Endodermal cell (in vitro differentiated cells): ENCODE measurements around the gene ZMYM2. TPM values are rescaled to one million over a fixed set of nuclear protein-coding genes. Genes with fewer than 3 reads are reported as not detected.

Experiments
- DNase-seq: peaks from one replicate; pipeline ENCODE4 v3.0.0-alpha.2; 2017
- H3K27ac ChIP-seq: 2 replicates; pipeline ENCODE4 v1.5.1; 2013; ENCODE audit warnings: mild to moderate bottlenecking, low read depth, low read length, moderate library complexity
- H3K27me3 ChIP-seq: 2 replicates; pipeline ENCODE4 v1.6.1; 2013; ENCODE audit warnings: mild to moderate bottlenecking, low read length, moderate library complexity; ENCODE audit not compliant: insufficient read depth, control insufficient read depth, poor library complexity, severe bottlenecking
- H3K36me3 ChIP-seq: 2 replicates; pipeline ENCODE4 v1.7.0; 2013; ENCODE audit warnings: mild to moderate bottlenecking, low read length, moderate library complexity; ENCODE audit not compliant: control insufficient read depth, insufficient read depth
- H3K4me1 ChIP-seq: one replicate; pipeline ENCODE4 v1.7.0; 2013; ENCODE audit warnings: low read length; ENCODE audit not compliant: control insufficient read depth, insufficient read depth
- H3K4me3 ChIP-seq: 2 replicates; pipeline ENCODE4 v1.5.1; 2013; ENCODE audit warnings: mild to moderate bottlenecking, low read length, moderate library complexity
- H3K9ac ChIP-seq: 2 replicates; pipeline ENCODE4 v1.6.1; 2013; ENCODE audit warnings: mild to moderate bottlenecking, low read length, moderate library complexity; ENCODE audit not compliant: poor library complexity, severe bottlenecking; ENCODE audit errors: extremely low read depth
- H3K9me3 ChIP-seq: 2 replicates; pipeline ENCODE4 v1.6.1; 2013; ENCODE audit warnings: mild to moderate bottlenecking, low read length, moderate library complexity; ENCODE audit not compliant: control insufficient read depth
- H3K27ac Mint-ChIP-seq: 2 replicates; pipeline ENCODE4 v1.8.0; 2020; ENCODE audit warnings: mixed read lengths
- H3K27me3 Mint-ChIP-seq: 2 replicates; pipeline ENCODE4 v1.8.0; 2021; ENCODE audit warnings: mild to moderate bottlenecking, mixed read lengths; ENCODE audit not compliant: insufficient read depth
- H3K36me3 Mint-ChIP-seq: 2 replicates; pipeline ENCODE4 v1.8.0; 2020; ENCODE audit warnings: low read depth, mixed read lengths
- H3K4me1 Mint-ChIP-seq: 2 replicates; pipeline ENCODE4 v1.8.0; 2020; ENCODE audit warnings: mixed read lengths
- H3K4me3 Mint-ChIP-seq: 2 replicates; pipeline ENCODE4 v1.8.0; 2020; ENCODE audit warnings: mild to moderate bottlenecking, moderate library complexity, mixed read lengths
- H3K9me3 Mint-ChIP-seq: 2 replicates; pipeline ENCODE4 v1.8.0; 2020; ENCODE audit warnings: mild to moderate bottlenecking, mixed read lengths
- CTCF ChIP-seq: fragments of 200-600 bp; sonication (generic); conservative IDR thresholded peaks from 2 replicates; pipeline ENCODE4 v1.5.0; 2021; ENCODE audit warnings: antibody characterized with exemption, mild to moderate bottlenecking
- WGBS, 2 experiments: methylation state at CpG; one replicate each; pipeline versions ENCODE4 v1.1.5 to v1.1.7; 2013; ENCODE audit warnings: missing lambda C conversion rate in 2 of 2, mixed read lengths in 1 of 2; ENCODE audit not compliant: insufficient coverage in 1 of 2, insufficient read length in 1 of 2; 5-methylcytosine and 5-hydroxymethylcytosine counted together
- total RNA-seq, 2 donors: library from RNA; stranded (reverse); fragmentation: NEBNext Ultra II Directional in 1 of 2; extraction: Animal tissue kit (Norgen Biotek cat#: 25700) in 1 of 2; gene quantifications; 2 replicates in 1 of 2; 3 replicates in 1 of 2; pipeline ENCODE4 v1.2.1, GENCODE V29; 2021

Gene ZMYM2
- total RNA-seq, 2 donors from 2014 or later = 200 to 207 TPM

DNA sequence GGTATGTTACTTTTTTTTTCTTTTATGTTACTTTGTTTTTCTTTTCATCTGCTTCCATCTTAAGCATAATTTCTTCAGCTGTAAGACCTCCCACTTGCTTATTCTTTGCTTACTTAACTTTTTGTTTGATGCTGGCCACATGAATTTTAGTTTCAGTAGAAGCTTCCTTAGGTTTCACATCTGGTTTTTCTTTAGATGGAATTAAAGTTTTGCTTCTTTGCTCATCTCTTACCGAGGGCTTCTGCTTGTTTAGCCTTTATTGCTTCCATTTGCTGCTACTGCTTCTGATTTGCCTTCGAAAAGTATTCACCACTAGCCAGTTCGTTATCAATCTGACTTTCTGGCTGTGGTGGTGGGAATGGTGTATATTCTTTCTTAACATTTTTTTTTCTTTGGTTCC is 111.4 kb downstream of the ZMYM2 start:
- H3K36me3 ChIP-seq = peaks cover 90% of the 10 kb centered on the region
- no peaks in the 10 kb centered on the region for H3K4me1 ChIP-seq
- Mint-ChIP-seq H3K4me1 (no peaks in the 10 kb centered on the region), H3K27ac (no peak overlapping the region), H3K4me3 (no peak overlapping the region), H3K36me3 (peaks cover 73% of the 10 kb centered on the region), H3K27me3 (no peaks in the 10 kb centered on the region), H3K9me3 (no peaks in the 10 kb centered on the region)
- no peaks in the 10 kb centered on the region for H3K9me3 ChIP-seq
- 98% methylated on average over 3 of the region's 3 CpGs; no CpG with 5 or more reads in 1 of the 2 experiments for WGBS, 2 experiments
- TF ChIP-seq CTCF = no peak
- H3K4me3 ChIP-seq = no peak overlapping the region
- no peak overlapping the region for H3K27ac ChIP-seq
- no peak overlapping the region for H3K9ac ChIP-seq
- no peak for DNase-seq
- H3K27me3 ChIP-seq = no peaks in the 10 kb centered on the region

DNA sequence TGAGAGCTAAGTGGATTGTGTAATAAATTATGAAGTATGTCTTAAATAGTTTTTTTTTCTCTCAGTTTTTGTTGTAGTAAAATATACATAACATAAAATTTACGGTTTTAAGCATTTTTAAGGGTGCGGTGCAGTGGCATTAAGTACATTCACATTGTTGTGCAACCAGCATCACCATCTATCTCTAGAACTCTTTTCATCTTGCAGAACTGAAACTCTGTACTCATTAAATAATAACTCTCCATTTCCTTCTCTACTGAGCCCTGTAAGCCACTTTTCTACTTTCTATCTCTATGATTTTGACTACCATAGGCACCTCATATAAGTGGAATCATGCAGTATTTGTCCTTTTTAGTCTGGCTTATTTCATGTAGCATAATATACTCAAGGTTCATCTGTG is 115.2 kb downstream of the ZMYM2 start:
- H3K27ac Mint-ChIP-seq = no peak overlapping the region
- peaks cover 69% of the 10 kb centered on the region for H3K36me3 Mint-ChIP-seq
- H3K9ac ChIP-seq = no peak overlapping the region
- no peaks in the 10 kb centered on the region for H3K27me3 ChIP-seq
- no peaks in the 10 kb centered on the region for H3K27me3 Mint-ChIP-seq
- no peak overlapping the region for H3K27ac ChIP-seq
- H3K9me3 Mint-ChIP-seq = no peaks in the 10 kb centered on the region
- WGBS, 2 experiments = 98 to 100% methylated on average over 2 of the region's 2 CpGs
- H3K4me1 Mint-ChIP-seq = no peaks in the 10 kb centered on the region
- TF ChIP-seq CTCF = no peak
- no peak for DNase-seq
- H3K36me3 ChIP-seq = peaks cover 82% of the 10 kb centered on the region
- H3K4me3 Mint-ChIP-seq = no peak overlapping the region
- H3K4me1 ChIP-seq = no peaks in the 10 kb centered on the region
- no peak overlapping the region for H3K4me3 ChIP-seq
- H3K9me3 ChIP-seq = no peaks in the 10 kb centered on the region

GRCh38 chr13:20074966-20075365 is 116.4 kb downstream of the ZMYM2 start:
- H3K27ac ChIP-seq = no peak overlapping the region
- H3K27me3 Mint-ChIP-seq = no peaks in the 10 kb centered on the region
- peaks cover 78% of the 10 kb centered on the region for H3K36me3 ChIP-seq
- H3K4me3 Mint-ChIP-seq = no peak overlapping the region
- H3K36me3 Mint-ChIP-seq = peaks cover 67% of the 10 kb centered on the region
- H3K4me1 ChIP-seq = no peaks in the 10 kb centered on the region
- H3K9me3 ChIP-seq = no peaks in the 10 kb centered on the region
- no peak overlapping the region for H3K27ac Mint-ChIP-seq
- no peak for TF ChIP-seq CTCF
- DNase-seq = no peak
- no peaks in the 10 kb centered on the region for H3K9me3 Mint-ChIP-seq
- H3K27me3 ChIP-seq = no peaks in the 10 kb centered on the region
- H3K9ac ChIP-seq = no peak overlapping the region
- no peaks in the 10 kb centered on the region for H3K4me1 Mint-ChIP-seq
- 85 to 100% methylated on average over 1 of the region's 1 CpG for WGBS, 2 experiments
- no peak overlapping the region for H3K4me3 ChIP-seq
